GM21529 (cell line): ENCODE measurements around the gene TBC1D22A.

Source experiments
- ATAC-seq: cut with Tn5 transposase; IDR thresholded peaks from one replicate; pipeline ENCODE4 v1.9.1; 2021; ENCODE audit not compliant: unreplicated experiment

Gene TBC1D22A

DNA sequence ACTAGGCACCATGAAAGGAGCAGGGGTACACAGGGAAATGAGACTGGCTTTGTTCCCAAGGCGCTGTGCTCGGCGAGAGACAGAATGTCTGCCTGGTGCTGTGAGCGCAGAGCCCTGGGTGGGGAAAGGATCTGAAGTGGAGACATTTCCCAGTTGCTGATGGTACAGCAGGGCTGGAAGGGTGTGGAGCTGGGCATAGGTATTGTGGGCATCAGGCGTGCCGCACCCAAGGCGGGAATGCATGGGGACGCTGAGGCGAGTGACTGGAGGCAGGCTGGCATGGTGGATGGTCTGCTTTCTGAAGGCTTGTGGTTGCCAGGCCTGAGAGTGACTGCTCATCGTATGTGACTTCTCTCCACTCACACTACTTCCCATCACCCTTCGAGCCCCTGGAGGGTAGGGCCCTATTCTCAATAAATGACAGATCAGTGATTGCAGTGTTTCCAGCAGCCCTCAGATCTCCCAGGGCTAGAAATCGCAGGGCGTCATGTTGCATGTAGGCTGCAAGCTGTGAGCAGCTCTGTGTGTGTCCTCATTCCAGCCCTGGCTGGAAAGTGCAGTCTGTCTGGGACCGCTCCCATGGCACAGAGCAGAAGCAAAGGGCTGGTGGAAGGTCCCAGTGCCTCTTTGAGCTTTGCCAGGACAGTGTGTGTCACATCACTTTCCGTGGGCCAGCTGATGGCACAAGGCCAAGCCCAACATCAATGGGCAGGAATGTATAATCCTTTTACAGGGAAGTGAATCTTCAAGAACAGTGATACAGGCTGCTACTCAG lies 67.7 kb downstream of the TBC1D22A start:
- ATAC-seq = no peak

DNA sequence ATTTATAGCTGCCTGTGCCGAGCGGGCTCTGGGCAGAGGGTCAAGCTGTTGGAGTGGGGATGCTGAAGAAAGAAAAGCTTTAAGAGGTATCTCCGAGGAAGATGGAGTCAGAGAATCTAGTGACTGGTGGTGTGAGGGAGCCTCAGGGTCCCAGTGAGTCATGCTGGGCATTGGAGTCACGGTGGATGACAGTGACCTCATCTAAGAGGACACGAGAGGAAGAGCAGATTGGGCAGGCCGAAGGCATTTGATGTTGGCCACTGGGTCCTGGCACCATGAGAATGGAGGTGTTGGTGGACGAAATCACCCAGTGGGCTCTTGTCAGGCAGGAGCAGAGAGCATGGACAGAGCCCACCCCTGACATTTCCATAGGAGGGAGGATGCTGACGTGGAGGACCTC lies 68.4 kb downstream of the TBC1D22A start:
- ATAC-seq = no peak

DNA sequence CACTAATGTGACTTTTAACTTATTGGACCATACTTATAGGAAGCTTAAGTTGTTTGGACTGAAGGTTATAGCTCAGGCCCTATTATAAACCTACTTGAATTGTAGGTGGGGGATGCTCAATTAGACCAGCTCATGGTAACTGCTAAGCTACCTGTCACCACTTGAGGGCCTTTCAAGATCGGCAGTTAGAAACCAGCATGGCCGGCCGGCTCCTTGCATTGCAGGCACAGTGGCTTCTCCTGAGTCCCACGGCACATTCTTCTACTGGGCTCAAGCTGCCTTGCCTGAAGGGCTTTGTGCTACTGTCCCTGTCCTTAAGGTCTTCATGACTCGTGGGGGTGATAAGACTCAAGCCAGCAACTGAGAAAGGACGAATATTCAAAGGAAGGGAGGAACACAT lies 70.8 kb downstream of the TBC1D22A start:
- ATAC-seq = no peak

DNA sequence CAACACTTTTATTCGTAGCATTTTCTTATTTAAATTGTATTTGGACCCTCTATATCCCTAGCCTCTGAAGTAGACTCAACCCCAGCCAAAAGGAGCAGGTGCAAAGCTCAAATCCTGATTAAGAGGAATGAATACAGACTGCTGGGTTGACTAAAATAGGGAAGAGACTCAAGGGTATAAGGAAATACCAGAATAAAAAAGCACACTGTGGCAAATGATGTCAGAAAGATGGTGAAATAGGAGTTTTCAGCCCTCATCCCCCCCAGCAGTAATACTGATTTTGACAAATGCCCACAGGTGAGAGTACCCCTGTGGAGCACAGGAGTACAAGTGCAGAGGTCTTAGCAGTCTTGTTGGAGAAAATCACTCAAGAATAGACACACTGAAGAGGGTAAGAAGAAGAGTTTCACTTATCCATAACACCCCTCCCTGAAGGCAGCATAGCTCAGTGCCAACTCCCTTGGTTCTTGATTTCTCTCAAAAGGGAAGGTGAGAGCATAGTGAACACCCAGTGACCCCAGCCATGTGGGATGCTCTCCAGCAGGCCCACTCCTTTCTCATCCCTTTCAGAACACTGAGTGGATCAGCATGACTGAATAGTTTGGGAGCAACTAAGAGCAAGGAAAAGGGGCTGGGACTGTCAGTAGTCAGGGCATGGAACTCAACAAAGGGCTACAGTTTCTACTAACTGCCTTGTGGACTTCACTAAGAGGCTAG lies 71.7 kb downstream of the TBC1D22A start:
- no peak for ATAC-seq

DNA sequence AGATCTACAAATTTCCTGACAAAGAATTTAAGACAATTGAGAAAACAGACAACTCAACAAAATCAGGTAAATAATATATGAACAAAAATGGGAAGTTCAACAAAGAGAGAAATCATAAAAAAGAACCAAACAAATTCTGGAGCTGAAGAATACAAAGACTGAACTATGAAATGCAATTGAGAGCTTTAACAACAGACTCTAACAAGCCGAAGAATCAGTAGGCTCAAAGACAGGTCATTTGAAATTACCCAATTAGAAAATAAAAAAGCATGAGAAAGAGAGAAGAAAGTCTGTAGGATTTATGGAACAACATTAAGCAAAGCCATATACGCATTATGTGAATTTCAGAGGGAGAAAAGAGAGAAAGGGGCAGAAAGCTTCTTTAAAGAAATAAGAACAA lies 72.8 kb downstream of the TBC1D22A start:
- no peak for ATAC-seq

DNA sequence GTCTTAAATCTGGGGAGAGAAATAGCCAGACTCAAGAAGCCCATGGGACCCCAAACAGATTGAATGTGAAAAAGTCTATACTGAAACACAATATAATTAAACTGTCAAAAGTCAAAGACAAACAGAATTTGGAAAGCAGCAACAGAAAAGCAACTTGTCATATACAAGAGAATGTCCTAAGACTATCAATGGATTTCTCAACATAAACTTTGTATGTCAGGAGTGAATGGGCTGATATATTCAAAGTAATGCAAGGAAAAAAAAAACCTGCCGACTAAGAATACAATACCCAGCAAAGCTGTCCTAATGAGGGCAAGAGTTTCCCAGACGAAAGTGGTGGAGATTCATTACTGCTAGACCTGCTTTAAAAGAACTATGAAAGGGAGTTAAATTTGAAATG lies 73.2 kb downstream of the TBC1D22A start:
- no peak for ATAC-seq

DNA sequence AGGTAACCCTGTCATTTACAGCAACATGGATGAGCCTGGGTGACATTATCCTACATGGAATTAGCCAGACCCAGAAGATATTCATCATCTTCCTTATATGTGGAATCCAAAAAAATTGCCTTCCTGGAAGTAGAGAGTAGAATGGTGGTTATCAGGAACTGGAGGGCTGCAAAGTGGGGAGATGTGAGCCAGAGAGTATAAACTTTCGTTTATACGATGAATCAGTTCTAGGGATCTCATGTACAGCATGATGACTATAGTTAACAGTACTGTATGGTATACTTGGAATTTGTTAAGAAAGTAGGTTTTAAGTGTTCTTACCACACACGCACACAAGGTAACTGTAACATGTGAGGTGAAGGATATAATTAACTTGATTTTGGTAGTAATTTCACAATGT lies 79.1 kb downstream of the TBC1D22A start:
- no peak for ATAC-seq

DNA sequence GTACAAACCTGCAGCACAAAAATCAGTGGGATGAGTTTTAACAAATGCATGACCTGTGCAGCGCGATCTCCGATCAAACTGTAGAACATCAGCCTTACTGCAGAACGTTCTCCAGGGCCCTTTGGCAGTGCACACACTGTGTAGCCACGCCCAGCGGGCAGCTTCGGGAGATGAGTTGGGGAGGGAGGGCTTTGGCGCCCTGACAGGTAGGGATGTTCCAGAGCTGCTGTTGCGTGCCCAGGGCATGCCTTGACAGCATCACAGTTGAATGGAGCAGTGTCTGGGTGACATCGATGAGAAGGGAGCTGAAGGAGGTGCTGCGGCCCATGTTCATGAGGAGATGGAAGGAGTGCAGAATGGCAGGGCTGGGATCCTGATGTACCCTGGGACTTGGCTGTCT lies 80.2 kb downstream of the TBC1D22A start:
- ATAC-seq = no peak

DNA sequence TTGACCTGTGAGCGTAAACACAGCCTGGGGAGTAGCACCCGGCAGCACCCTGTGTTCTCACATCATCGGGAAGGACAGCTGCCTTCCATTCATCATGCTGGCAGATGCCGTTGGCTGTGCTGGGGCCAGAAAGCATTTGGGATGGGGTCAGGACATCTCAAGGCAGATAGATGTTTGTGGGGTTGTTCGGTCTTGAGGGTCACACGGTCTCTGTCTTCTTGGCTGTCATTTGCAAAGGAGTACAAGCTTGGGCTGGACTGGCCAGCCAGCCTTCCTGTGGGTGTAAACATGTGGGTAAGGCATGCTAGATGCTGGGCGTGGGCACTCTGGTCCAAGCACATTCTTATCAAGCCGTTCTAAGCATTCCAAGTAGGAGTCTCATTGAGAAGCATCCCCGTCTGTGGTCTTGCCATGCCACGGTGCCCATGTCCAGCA lies 81.4 kb downstream of the TBC1D22A start:
- ATAC-seq = no peak

DNA sequence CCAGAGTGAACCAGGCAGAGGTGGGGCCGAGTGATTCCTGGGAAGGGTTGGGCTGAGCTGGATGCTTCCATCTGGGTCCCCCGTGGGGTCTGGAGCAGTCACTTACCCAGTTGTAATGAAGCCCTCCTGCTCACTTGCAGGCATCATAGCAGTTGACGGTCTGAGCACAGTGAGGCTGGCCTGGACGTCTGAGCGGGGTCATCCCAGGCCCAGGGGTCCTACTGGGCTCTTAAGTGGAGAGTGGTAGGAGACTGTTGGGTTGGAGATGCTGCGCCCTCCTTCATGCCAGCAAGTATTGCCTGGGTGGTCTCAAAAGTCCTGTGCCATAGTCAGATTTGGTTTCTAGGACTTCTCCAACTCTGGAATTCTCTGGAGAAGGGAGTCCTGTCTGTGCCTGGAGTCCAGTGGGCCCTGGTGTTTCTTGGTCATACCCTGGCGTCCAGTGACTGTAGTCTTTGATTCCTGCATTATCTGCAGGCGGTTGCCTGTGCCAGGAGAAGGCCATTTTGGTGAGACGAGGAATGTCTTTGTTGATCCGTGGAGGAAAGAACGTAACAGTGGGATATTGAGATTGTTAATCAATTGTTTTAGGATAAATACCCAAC lies 82.3 kb downstream of the TBC1D22A start:
- no peak for ATAC-seq

DNA sequence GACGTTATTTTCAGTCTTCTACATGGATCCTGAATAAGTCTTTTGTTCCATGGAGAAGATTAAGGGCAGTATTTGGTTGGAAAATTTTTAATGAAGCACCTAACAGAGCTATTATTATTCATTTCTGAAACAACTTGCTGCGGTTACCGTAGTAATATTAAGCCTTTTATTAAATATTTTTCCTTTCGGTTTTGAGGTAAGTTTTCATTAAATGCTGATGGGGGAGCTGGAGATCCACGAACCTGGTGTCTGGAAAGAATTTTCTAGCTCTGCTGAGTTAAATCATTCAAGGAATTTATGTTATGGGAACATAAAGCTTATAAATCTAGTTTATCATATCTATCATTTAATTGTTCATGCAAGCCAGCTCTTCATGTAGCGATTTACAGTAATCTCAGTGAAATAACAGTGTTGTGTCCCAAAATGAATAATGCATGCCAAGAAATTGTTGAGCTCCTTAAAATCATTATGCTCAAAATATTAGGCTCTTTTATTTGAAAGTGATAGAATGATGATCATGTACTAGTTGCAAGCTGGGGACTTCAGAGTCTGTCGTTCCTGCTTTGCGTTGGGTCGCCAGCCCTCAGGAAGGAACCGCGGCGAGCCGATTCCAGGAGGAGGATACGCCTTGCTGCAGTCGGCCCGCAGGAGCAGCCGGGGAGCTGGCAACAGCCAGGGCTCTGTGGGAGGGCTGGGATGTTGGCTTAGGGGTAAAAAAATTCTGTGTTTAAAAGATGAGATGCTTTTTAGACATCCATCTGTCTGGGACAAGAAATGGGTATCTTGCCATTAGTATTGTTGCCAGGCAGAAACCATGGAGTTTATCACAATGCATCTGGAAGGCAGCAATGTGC lies 83.1 kb downstream of the TBC1D22A start:
- ATAC-seq = no peak

DNA sequence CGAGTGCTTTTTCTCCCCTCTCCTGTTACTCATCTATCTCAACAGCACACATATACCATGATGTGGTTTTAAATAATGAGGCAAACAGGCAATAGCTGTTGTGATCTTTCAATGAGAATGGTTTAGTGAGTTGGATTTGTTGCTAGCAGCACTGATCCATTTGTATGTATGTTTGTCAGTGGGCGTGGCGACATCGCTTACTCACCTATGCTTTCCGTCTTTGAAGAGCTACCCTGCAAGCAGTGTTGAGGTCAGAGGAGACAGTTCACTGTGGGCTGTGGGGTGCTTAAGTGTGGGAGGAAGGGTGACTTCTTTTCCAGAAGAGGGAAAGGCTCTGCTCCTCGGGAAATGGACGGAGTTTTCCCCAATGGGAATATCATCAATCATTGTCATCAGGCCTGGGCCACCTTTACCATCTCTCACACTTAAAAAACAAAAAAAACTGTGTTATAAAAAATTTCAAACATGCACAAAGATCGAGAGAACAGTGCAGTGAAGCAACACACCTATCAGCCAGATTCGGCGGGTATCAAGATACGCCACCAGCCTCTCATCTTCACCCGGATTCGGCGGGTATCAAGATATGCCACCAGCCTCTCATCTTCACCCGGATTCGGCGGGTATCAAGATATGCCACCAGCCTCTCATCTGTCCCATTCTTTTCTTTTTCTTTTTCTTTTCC lies 83.8 kb downstream of the TBC1D22A start:
- ATAC-seq = no peak

DNA sequence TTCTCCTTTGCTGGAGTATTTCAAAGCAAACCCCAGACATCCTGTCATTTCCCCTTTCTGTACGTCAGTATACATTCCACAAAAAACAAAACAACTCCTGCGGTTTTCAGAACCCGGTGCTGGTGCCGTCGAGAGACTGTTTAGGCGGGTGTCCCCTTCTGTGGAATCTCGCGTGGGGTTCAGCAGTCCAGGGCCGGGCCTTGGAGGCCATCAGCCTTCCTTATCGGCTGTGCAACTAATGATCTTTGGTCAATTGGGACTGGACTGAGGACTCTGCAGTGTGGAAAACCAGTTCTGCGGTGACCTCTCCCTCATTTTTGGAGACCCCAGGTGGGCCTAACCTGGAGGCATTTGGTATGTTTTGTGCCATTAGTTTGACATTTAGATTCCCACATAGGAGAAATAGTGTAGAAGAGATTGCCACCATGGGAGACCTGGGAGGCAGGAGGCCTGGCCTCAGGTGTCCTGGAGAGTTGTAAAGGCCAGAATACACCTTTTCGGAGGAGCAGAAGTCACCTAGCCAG lies 84.4 kb downstream of the TBC1D22A start:
- no peak for ATAC-seq

DNA sequence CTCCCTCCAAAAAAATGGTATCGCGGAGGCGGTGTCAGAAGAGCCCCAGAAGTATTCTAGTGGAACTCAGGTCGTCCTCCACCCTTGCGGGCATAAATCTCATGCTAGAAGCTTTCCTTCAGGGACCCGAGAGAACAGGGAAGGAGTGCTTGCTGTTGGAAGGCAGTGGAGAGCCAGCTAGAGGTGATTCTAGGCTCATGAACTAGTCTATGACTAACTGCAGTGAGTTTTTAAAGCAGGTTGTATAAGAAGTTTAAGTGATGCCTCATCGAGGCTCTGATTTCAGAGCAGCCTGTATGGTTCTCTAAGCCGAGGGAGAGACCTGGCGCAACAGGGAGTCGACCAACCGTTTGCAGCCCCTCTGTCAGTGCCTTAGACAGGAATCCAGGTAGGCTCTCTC lies 85.7 kb downstream of the TBC1D22A start:
- ATAC-seq = no peak

DNA sequence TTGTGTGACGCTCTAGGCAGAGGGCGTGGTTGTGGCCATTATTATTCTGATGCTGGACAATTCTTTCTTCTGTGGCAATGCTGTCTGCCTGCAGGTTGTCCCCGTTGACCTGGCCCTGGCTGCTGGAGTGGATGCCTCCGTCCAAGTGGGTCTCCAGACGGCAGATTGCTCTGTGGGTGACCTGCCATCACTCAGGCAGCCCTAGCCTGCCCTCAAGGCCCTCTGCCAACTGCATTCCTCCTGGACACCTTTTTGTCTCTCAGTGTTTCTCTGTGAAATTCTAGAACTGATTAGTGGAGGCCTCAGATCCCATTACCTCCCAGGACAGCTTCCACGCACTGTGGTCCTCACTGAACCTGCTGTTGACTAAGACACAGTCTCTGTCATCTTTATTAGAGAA lies 86.7 kb downstream of the TBC1D22A start:
- no peak for ATAC-seq

DNA sequence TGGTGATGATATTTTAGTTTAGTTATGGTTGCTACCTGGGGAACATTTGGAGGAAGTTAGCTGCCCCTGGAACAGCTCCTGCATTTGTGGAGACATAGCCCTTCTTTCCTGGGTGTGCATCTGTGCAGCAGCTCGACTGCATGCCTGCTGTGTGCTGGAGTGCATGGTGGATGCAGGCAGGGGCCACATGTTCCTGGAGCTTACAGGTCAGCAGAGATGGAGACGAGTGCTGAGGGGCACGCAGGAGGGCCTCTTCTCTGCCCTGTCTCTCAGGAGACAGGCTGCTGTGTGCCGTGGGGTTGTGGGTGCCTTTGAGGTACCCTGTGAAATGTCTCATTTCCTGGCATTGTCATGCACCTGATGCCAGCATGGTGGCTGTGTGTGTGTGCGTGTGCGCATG lies 87.5 kb downstream of the TBC1D22A start:
- ATAC-seq = no peak

DNA sequence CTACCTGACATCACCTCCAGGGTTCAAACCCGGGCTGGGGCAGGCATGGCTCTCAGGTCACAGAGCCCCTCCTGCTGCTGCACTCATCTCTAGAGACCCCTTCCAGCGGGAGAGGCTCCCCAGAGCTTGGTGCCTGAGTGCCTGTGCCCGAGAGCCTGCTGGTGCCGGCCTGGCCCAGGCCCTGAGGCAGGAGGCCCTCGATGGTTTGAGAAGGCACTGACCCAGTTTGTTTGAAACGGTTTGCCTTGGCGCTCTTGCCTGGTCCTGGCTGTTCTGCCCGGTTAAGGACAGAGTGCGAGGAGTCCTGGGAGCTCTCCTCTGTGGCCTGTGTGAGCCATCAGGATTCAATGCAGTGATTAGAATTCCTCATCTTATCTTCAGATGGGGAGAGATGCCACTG lies 88.9 kb downstream of the TBC1D22A start:
- ATAC-seq = no peak

DNA sequence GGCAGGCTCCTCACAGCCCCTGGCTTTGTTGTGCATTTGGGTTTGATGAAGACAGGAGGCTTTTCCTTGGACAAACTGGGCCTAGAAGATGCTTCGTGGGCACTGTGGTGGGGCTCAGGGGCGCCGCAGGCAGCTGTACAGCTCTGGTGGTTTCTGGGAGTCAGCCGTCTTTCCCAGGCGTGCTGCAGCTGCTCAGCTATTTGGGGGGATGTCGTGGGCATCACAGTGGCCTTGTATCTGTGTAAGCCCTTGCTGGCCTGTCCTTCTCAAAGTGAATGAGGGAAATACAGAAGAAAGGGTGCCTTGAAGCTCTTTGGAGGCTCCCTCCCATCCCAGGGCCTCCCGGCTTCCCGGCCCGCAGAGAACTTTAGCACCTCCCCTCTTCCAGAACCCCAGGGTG lies 89.5 kb downstream of the TBC1D22A start:
- ATAC-seq = no peak

DNA sequence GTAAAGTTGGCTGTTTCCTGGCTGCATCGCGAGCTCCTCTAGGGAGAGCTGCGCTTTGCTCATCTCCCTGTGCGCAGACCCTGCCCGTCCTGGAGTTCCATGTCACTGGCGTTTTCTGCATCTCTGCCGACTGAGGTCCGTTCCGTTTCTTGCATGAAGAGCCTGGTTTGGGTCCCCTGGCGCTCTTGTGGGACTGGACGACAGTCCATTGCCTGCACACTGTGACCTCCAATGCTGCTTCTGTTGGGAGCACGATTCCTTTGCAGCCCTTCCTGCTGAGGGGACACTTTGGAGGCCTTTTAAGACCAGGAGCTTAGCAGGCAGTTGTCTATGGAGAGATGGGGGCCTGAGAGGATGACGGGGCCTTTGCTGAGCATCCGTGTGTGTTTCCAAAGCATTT lies 90.3 kb downstream of the TBC1D22A start:
- no peak for ATAC-seq

DNA sequence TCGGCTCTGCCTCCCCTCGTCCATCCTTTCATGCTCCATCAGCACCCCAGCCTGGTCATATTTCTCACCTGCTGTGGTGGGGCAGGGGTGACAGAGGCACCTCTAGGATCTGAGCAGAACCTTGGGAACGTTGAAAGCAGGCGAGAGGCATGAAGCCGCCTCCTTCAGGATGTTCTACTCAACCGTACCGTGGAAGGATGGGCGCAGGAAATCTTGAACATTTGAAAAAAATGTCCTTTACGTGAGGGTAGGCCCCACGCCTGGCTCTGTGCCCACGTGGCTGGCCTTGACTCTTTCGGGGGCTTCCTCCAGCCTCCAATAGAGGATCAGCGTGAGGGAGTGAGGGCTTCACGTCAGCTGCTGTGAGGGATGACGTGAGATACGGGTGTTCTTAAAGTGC lies 90.7 kb downstream of the TBC1D22A start:
- ATAC-seq = no peak
